GM18517 (cell line): ENCODE results near the gene DHX38.

Experiments used
- ATAC-seq: cut with Tn5 transposase; IDR thresholded peaks from one replicate; pipeline ENCODE4 v1.9.1; 2021; ENCODE audit warnings: mild to moderate bottlenecking, moderate library complexity; ENCODE audit not compliant: unreplicated experiment

Gene DHX38

DNA sequence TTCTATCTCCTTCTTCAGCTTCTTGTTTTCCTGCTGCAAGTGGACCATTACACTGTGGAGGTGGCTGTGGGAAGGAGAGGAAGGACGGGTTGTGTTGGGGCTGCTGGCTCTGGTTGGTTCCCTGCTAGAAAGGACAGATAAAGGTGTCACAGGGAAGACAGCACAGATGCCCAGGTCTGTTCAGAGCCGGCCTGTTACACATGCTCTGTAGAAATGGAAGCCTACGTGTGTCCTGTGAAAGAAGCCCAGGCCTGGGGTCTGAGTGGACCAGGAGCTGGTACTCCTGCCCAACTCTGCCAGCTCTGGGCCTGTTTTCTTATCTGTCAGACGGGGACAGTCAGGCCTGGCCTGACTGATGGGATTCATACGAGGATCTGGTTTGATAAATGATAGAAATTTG, 26.4 kb downstream of the DHX38 start:
- no peak for ATAC-seq

GRCh38 chr16:72122308-72122707, 28.7 kb downstream of the DHX38 start:
- no peak for ATAC-seq

GRCh38 chr16:72122916-72123315, 29.3 kb downstream of the DHX38 start:
- no peak for ATAC-seq

- no peak for ATAC-seq
Measured at GRCh38 chr16:72123426-72123825, 29.8 kb downstream of the DHX38 start.

- ATAC-seq = no peak
Measured at GRCh38 chr16:72124148-72124547, 30.5 kb downstream of the DHX38 start.

DNA sequence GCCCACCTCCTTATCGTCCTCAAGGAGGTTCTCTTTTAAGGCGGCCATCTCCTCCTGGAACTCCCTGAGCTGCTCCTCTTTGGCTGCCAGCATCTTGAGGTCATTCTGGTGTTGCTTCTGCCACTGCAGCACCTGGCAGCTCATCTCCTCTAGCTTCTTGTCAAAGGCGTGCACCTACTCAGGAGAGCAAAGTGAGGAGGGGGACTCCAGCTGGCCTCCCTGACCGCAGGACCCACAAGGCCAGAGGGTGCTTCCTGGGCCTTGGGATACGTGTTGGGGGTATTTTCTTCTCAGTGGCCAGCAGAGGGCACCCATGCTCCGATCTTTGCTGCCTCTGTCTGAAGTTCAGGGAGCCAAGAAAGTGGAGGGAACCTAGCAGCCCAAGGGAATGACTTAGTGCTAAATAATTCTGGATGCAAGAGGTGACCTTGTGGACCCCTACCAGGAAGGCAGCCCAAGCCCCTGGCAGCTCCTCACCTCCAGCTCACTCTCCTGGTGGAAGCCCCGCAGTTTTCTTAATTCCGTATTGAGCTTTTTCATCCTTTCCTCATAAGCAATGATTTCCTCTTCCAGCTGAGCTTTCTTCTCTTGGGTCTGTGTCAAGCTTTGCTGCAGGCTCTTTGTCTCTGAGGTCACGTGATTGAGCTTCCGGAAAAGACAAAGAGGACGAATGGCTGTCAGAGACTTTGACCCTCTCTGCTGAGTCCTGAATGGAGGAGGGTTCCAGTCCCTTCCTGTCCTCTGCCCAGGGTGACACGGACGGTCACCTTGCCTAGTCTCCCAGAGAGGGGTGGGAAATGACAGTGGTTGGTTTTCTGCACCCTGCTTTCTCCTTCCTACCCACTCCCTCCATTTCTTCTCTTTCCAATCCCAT, 31.4 kb downstream of the DHX38 start:
- ATAC-seq = no peak

GRCh38 chr16:72125635-72126428, 32.2 kb downstream of the DHX38 start:
- ATAC-seq = no peak

DNA sequence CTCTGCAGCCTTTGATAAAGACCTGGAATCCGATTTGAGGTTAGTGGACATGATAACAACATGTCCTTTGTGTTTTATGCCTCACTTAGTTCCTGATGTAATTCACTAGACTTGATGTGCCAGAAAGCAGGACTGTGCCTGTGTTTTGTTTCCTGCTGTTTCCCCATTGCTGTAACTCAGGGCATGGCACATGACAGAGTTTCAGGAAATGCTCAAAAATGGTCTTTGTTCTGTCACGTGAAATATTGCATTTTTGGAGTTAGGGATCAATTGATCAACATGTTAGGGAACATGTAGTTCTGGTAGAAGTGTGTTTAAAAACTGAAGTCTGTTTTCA, 32.8 kb downstream of the DHX38 start:
- ATAC-seq = no peak

- ATAC-seq = no peak
Measured at GRCh38 chr16:72128701-72129100, 35.1 kb downstream of the DHX38 start.

DNA sequence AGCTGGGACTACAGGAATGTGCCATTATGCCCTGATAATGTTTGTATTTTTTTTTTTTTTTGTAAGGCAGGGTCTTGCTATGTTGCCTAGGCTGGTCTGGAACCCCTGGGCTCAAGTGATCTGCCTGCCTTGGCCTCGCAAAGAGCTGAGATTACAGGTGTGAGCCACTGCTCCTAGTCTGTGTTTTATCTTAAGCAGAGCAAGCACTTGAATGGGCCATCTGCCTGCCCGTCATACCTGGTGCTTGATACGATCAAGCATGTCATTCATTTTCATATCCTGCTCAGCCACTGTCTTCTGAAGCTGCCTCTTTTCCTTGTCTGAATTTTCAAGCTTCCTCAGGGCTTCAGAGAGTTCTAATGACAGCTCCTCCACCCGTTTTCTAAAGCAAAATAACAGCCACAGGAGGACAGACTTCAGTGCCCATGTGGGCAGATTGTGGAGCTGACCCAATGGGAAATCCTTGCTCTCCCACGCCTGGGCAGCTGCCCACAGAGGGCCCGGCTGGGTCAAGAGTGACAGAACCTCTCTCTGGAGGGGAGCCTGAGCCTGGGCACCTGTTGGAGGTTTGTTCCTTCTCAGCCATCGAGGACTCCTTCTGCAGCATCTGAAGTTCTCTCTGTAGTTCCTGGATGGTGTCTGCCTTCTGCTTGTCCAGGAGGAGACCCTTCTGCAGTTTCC, 36.5 kb downstream of the DHX38 start:
- no peak for ATAC-seq

DNA sequence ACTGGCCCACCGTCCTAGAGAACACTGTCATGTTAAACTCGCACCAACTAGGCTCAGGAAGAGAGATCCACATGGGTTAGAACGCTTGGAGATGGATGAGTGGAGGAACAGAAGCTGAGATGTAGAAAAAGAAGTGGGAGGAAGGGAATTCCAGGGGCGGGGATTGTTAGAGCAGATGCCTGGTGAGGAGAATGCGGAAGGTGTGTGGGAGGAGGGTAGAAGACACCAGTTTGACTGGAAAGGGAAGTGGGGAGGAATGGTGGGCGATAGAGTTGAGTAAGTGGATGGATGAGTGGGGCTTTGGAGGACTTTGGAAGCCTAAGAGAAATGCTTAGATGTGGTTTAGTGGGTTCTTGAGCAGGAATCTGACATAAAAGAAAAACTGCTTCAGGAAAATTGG, 37.4 kb downstream of the DHX38 start:
- ATAC-seq = no peak

- no peak for ATAC-seq
Measured at GRCh38 chr16:72132726-72133125, 39.1 kb downstream of the DHX38 start.

- ATAC-seq = no peak
Measured at GRCh38 chr16:72134507-72134906, 40.9 kb downstream of the DHX38 start.

GRCh38 chr16:72137380-72138063, 43.9 kb downstream of the DHX38 start:
- no peak for ATAC-seq

GRCh38 chr16:72138064-72138572, 44.5 kb downstream of the DHX38 start:
- ATAC-seq = no peak

- ATAC-seq = no peak
Measured at GRCh38 chr16:72139908-72140307, 46.3 kb downstream of the DHX38 start.

GRCh38 chr16:72142476-72142875, 48.8 kb downstream of the DHX38 start:
- no peak for ATAC-seq

DNA sequence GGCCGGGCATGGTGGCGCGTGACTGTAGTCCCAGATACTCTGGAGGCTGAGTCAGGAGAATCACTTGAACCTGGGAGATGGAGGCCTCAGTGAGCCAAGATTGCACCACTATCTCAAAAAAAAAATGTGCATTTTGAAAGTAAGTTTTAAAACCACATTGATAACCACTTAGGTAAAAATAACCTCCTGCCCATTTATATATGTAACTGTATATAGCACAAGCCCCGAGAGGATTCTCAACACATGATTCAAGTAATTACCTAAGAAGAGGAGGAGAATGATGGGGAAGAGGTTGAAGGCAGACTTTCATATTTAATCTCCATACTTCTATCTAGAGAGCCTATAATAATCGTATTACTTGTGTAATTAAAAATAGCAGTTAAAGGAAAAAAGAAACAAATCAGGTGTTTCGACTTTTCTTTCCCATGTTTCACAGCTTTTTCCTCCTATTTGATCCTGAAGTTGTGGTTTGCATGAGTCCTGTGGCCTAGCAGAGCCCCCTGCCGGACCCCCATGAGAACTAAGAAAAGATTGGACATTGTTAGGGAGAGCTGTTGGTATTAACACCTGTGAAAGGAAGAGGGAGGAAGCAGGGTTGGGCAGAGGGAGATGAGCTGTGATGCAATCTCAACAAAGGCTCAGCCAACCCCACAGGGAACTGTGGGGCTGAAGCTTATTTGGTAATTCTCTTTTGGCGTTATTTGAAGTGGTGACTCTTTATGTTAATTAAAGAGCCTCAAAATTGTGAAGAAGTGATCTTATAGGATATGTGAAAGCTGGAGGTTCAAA, 56.2 kb downstream of the DHX38 start:
- no peak for ATAC-seq

GRCh38 chr16:72159386-72159785, 65.7 kb downstream of the DHX38 start:
- no peak for ATAC-seq

- no peak for ATAC-seq
Measured at GRCh38 chr16:72159801-72160200, 66.2 kb downstream of the DHX38 start.
